ENCODE measurements around the gene EPHA2.

DNA sequence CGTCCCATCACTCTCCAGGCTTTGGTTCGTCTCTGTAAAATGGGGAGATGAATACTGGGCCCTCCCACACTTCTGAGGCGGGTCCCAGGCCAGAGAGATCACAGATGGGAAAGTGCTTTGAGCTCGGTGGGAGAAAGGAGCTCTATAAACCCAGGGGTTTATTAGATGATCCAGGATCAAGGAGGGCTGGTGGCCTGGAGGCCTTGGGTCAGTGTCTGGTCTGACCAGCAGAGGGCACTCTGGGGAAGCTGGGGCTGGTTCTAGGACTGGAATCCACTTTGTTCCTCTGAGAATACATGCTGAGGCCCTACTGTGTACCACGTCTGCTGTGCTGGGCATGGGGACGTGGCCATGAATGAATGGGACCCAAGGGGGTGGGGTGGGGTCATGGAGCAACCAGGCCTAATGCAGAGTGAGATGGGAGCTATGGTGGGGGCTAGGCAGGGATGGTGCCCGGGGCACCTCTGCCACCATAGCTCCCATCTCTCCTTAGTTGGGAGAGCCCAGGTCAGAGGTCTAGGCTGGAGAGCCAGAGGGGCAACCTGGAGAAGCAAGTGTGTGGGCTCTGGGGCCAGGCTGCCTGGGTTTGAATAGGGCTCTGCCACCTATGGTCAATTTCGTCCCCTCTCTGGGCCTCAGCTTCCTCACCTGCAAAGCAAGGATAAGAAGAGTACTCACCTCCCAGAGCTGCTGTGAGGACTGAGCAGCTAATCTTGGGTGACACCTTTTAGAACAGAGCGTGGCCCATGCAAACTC lies 73.4 kb downstream of the EPHA2 start:
- peak; percentile 63 to 76 (median 76) for TF ChIP-seq CTCF (IDR thresholded peaks at IDR 0.05)
- no peak for TF ChIP-seq POLR2A (IDR thresholded peaks at IDR 0.05)

All from testis (tissue), 2 donors.